Muscle layer of duodenum (tissue), 2 donors: ENCODE measurements around the gene RNASE7.
A peak's percentile ranks its signal among the peaks of the same experiment; 100 is the strongest.

ENCODE experiments used
- H3K27ac ChIP-seq: one replicate; pipeline ENCODE4 v1.7.0; 2013; ENCODE audit warnings: mild to moderate bottlenecking, low read length
- H3K27me3 ChIP-seq: one replicate; pipeline ENCODE4 v1.7.0; 2013; ENCODE audit warnings: low read depth, mild to moderate bottlenecking, control low read depth, low read length
- H3K36me3 ChIP-seq, 2 donors: one replicate each; pipeline ENCODE4 v1.7.0; 2013; ENCODE audit warnings: low read length in 2 of 2, control low read depth in 1 of 2, mild to moderate bottlenecking in 1 of 2; ENCODE audit not compliant: insufficient read depth in 2 of 2, control insufficient read depth in 1 of 2
- H3K4me1 ChIP-seq, 2 donors: one replicate each; pipeline ENCODE4 v1.7.0; 2013; ENCODE audit warnings: low read length in 2 of 2, mild to moderate bottlenecking in 2 of 2, control low read depth in 1 of 2, moderate library complexity in 1 of 2; ENCODE audit not compliant: insufficient read depth in 2 of 2, control insufficient read depth in 1 of 2
- H3K4me3 ChIP-seq, 2 donors: one replicate each; pipeline ENCODE4 v1.7.0; 2013; ENCODE audit warnings: low read length in 2 of 2, low read depth in 1 of 2, mild to moderate bottlenecking in 1 of 2
- H3K9me3 ChIP-seq, 2 donors: one replicate each; pipeline ENCODE4 v1.7.0; 2013; ENCODE audit warnings: low read length in 2 of 2, control low read depth in 1 of 2, mild to moderate bottlenecking in 1 of 2; ENCODE audit not compliant: control insufficient read depth in 1 of 2
- donor health status: healthy.

The RNASE7 gene

GRCh38 chr14:21023817-21024584 lies 18.2 kb upstream of the RNASE7 start:
- Histone ChIP-seq H3K36me3 (peaks cover 11 to 22% of the 10 kb centered on the region in 2 donors), H3K9me3 (no peaks in the 10 kb centered on the region), H3K4me1 (peaks cover 4 to 36% of the 10 kb centered on the region in 2 donors), H3K27me3 (no peaks in the 10 kb centered on the region), H3K4me3 (peak overlapping the region; percentile 76 to 79), H3K27ac (peak overlapping the region; percentile 67)

- Histone ChIP-seq H3K4me1 (peaks cover 4 to 36% of the 10 kb centered on the region in 2 donors), H3K4me3 (peak within 1 kb of the TSS; percentile 76 to 79), H3K9me3 (no peaks in the 10 kb centered on the region), H3K36me3 (peaks cover 4 to 14% of the 10 kb centered on the region in 2 donors), H3K27me3 (no peaks in the 10 kb centered on the region), H3K27ac (peak within 1 kb of the TSS; percentile 67)
Measured at GRCh38 chr14:21024585-21025370, 17.4 kb upstream of the RNASE7 start, which contains the start of gene NDRG2. Gene NDRG2 (minus strand): TSS chr14:21025061. CDS start chr14:21023315, 1,746 bp downstream.

GRCh38 chr14:21025371-21026273 lies 16.5 kb upstream of the RNASE7 start:
- H3K4me3 ChIP-seq, result peak overlapping the region; percentile 70 to 76
- H3K27me3 ChIP-seq, result no peaks in the 10 kb centered on the region
- H3K9me3 ChIP-seq, result no peaks in the 10 kb centered on the region
- peaks cover 4 to 36% of the 10 kb centered on the region in 2 donors for H3K4me1 ChIP-seq
- H3K27ac ChIP-seq, result peak overlapping the region; percentile 39
- H3K36me3 ChIP-seq, result peaks cover 0 to 9% of the 10 kb centered on the region in 2 donors

- Histone ChIP-seq H3K4me1 (peaks cover 4 to 36% of the 10 kb centered on the region in 2 donors), H3K9me3 (no peaks in the 10 kb centered on the region), H3K27ac (peak overlapping the region; percentile 39), H3K27me3 (no peaks in the 10 kb centered on the region), H3K4me3 (peak overlapping the region in 1 of 2 donors; percentile 76), H3K36me3 (peaks cover 0 to 2% of the 10 kb centered on the region in 2 donors)
Measured at GRCh38 chr14:21026274-21026987, 15.7 kb upstream of the RNASE7 start.

- H3K27ac ChIP-seq, result no peak overlapping the region
- H3K27me3 ChIP-seq, result no peaks in the 10 kb centered on the region
- no peaks in the 10 kb centered on the region for H3K36me3 ChIP-seq
- no peaks in the 10 kb centered on the region for H3K9me3 ChIP-seq
- H3K4me3 ChIP-seq, result no peak overlapping the region
- H3K4me1 ChIP-seq, result peaks cover 4 to 33% of the 10 kb centered on the region in 2 donors
Measured at GRCh38 chr14:21026988-21027315, 15.2 kb upstream of the RNASE7 start.

GRCh38 chr14:21029917-21030316 lies 12.2 kb upstream of the RNASE7 start, which contains the start of gene TPPP2:
Gene TPPP2 (plus strand): TSS chr14:21030217. CDS start chr14:21030582, 365 bp downstream.
- Histone ChIP-seq H3K27ac (no peak within 1 kb of the TSS), H3K27me3 (no peaks in the 10 kb centered on the region), H3K4me3 (no peak within 1 kb of the TSS), H3K4me1 (peaks cover 0 to 13% of the 10 kb centered on the region in 2 donors), H3K9me3 (no peaks in the 10 kb centered on the region), H3K36me3 (no peaks in the 10 kb centered on the region)

GRCh38 chr14:21030531-21030930 lies 11.6 kb upstream of the RNASE7 start:
- Histone ChIP-seq H3K4me3 (no peak overlapping the region), H3K4me1 (peaks cover 0 to 9% of the 10 kb centered on the region in 2 donors), H3K27ac (no peak overlapping the region), H3K36me3 (no peaks in the 10 kb centered on the region), H3K27me3 (no peaks in the 10 kb centered on the region), H3K9me3 (no peaks in the 10 kb centered on the region)

- Histone ChIP-seq H3K27me3 (no peaks in the 10 kb centered on the region), H3K9me3 (no peaks in the 10 kb centered on the region), H3K27ac (no peak overlapping the region), H3K4me3 (no peak overlapping the region), H3K4me1 (no peaks in the 10 kb centered on the region), H3K36me3 (no peaks in the 10 kb centered on the region)
Measured at GRCh38 chr14:21032326-21033132, 9.6 kb upstream of the RNASE7 start.

GRCh38 chr14:21033133-21033698 lies 8.9 kb upstream of the RNASE7 start:
- Histone ChIP-seq H3K4me1 (peaks cover 3 to 4% of the 10 kb centered on the region in 2 donors), H3K27me3 (no peaks in the 10 kb centered on the region), H3K27ac (no peak overlapping the region), H3K4me3 (no peak overlapping the region), H3K36me3 (no peaks in the 10 kb centered on the region), H3K9me3 (no peaks in the 10 kb centered on the region)
